Fibroblast of skin of left quadriceps (primary cell): ENCODE measurements around the gene BEST4.
"Not testable (repeated sequence)": the region's sequence is repeated elsewhere in the genome, so short reads cannot be mapped to it uniquely, and the experiment has no call there.

ENCODE experiments used
- DNase-seq, 2 experiments: peaks; one replicate each; pipeline ENCODE4 v3.0.0-alpha.2; 2013; ENCODE audit warnings: low read depth in 2 of 2

Gene BEST4

GRCh38 chr1:44777969-44778635 is 9.9 kb downstream of the BEST4 start:
- DNase-seq: no peak

DNA sequence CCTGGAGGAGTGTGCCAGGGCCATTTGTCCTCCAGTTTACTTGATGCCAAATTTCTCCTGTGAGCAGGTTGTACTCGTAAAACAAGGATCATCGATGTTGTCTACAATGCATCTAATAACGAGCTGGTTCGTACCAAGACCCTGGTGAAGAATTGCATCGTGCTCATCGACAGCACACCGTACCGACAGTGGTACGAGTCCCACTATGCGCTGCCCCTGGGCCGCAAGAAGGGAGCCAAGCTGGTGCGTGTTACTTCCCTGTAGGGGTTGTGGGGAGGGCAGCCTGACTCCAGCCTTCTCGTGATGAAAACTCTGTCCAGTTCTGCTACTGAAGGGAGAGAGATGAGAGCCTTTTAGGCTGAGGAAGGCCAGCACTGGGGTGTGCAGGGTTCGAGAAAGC is 10.4 kb downstream of the BEST4 start:
- DNase-seq: no peak

GRCh38 chr1:44776730-44777068 is 11.3 kb downstream of the BEST4 start:
- no peak for DNase-seq

GRCh38 chr1:44775930-44776729 is 11.8 kb downstream of the BEST4 start:
- no peak for DNase-seq

DNA sequence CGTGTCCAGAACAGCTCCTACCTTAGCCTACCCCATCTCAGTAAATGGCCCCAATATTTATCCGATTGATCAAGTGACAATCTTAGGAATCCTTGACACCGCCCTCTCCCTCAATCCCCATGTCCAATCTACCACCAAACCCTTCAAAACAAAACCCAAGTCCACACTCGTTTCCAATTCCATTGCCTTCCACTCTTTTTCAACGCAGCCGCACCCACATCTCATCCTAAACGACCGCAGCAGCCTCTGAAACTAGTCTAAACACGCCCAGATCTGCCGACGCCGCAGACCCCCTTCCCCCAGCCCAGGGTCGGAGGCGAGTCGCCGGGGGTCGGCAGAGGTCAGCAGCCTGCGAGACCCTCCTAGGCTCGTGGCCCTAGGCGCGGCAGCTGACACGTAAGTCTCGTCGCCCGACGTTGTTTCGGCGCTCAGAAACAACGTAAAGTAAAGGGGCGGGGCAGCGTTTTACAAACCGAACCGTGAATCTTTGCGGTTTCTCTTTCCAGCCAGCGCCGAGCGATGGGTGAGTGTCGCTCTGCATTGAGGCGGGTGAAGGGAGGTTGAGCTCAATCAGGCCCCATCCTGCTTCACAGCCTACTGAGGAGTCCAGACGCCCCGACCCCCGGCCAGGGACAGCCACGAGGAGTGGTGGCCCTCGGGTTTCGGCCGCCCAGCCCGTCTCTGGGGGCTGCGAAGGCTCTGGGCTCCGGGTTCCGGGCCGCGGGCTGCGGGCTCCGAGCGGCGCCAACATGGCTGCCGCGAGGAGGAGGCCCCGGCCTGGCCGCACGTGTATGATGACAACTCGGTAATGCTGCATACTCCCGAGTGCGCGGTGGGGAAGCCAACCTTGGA is 12.7 kb downstream of the BEST4 start, which contains the start of gene RPS8:
Gene RPS8, plus strand, starts transcription at position 463 of the 852 bp plus-strand sequence. Its CDS starts 57 bp downstream, at position 520.
- peak; percentile 83 to 89 for DNase-seq

- DNase-seq: not testable (repeated sequence)
Observed at GRCh38 chr1:44766421-44766820, 21.5 kb downstream of the BEST4 start.

DNA sequence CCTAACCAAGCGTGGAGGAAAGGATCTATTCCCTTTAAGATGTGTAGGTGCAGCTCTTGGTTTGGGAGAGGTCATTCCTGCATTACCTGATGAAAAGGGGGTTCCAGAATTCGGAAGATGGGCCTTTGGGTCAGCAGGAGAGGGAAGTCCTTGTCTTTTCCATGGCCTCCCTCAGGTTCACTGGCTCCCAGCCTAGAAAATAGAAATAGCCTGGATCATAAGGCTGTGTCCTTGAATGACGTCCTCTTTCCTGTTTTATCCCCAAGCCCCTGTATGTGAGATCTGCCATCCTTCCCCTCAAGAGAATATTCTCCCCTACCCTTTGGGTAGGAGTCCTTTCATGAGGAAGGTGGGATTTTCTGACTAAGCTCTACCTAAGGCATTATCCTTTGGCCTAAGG is 27.1 kb downstream of the BEST4 start:
- DNase-seq: no peak

DNA sequence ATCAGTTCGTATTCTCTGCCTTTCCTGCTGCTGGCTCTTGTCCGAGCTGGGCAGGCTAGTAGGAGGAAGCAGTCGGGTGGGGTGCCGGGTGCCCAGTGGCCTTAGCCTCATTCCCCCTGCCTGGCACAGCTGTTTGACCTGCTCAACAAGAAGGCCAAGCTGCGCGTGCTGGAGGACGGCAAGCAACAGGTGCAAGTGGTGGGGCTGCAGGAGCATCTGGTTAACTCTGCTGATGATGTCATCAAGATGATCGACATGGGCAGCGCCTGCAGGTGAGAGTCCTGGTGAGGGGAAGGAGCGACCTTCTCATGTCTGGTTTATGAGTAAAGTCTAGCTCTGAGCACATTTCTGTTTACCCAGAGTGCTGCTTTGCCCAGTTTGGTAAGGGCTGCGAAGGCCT is 28.9 kb downstream of the BEST4 start:
- DNase-seq: no peak

DNA sequence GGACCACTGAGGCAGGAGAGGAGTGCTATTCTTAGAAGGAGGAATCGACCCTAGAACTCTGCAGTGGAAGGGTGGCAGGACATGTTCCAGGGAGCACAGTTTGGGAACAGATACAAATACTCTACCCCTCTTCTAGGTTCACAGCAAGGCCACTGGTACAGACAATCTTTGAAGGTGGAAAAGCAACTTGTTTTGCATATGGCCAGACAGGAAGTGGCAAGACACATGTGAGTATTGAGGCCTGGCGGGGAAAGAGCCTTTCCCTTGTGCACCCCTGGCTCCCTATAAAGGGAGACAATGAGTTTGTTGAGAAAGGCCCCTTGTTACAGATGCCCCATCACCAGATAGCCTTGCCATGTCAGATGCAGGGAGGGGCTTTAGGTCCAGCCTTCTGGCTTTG is 30.6 kb downstream of the BEST4 start:
- DNase-seq: no peak

- DNase-seq: no peak
Observed at GRCh38 chr1:44747878-44748277, 40.1 kb downstream of the BEST4 start.

GRCh38 chr1:44743211-44743610 is 44.8 kb downstream of the BEST4 start:
- DNase-seq: no peak

GRCh38 chr1:44740179-44740617 is 47.8 kb downstream of the BEST4 start:
- DNase-seq: no peak

DNA sequence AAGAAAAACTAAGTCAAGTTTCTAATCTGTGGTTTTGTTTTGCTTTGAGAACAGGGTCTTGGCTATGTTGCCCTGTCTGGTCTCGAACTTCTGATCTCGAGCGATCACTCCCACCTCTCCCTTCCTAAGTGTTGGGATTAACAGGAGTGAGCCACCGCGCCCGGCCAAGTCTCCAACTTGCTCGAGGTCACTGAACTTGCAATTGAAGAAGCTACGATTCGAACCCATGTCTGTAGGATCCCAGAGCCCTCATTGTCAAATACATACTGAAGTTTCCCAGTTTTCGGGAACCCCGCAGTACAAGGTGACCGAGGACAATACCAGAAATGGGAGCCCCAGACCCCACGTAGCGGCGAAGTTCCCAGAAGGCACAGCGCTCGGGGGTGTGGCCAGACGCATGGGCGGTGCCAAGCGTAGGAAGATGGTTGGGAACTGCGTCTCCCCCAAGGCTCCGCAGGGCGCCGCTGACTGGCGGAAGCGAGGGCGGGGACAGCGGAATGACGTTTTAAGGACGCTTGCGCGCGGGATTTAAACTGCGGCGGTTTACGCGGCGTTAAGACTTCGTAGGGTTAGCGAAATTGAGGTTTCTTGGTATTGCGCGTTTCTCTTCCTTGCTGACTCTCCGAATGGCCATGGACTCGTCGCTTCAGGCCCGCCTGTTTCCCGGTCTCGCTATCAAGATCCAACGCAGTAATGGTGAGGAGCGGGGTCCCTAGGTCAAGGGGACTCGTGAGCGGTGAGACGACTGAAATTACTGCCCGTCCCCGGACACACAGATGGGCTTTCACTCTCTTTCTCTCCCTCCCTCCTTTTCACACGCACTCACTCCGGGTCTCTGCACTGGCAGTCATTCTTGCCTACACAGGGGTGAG is 48.4 kb downstream of the BEST4 start, which contains the start of gene KIF2C:
Gene KIF2C, plus strand, starts transcription at position 531 of the 872 bp plus-strand sequence. Its CDS starts 96 bp downstream, at position 627.
- peak; percentile 94 for DNase-seq

DNA sequence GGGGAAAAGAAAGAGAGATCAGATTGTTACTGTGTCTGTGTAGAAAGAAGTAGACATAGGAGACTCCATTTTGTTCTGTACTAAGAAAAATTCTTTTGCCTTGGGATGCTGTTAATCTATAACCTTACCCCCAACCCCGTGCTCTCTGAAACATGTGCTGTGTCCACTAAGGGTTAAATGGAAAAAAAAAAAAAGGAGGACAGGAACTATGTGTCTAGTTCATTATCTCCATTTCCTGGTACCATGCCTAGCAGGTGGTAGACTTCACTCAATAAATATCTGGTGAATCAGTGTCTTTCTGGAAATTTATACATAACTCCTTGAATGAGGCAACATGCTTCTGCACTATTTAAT is 49.0 kb downstream of the BEST4 start:
- not testable (repeated sequence) for DNase-seq

DNA sequence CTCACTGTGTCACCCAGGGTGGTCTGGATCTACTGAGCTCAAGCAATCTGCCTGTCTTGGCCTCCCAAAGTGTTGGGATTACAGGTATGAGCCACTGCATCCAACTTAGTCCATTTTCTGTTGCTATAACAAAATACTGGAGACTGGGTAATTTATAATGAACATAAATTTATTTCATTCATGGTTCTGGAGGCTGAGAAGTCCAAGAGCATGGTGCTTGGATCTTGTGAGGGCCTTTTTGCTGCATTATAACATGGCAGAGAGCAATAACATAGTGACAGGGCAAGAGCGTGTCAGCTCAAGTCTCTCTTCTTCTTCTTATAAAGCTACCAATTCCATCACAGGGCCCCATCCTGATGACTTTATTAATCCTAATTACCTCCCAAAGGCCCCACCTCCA is 52.0 kb downstream of the BEST4 start:
- no peak for DNase-seq

- DNase-seq: no peak
Observed at GRCh38 chr1:44733784-44734183, 54.2 kb downstream of the BEST4 start.
